HepG2 (cell line): ENCODE measurements around the gene HEXA. TPM values are rescaled to one million over a fixed set of nuclear protein-coding genes. Genes with fewer than 3 reads are reported as not detected.

ENCODE experiments used
- ATAC-seq: fragments of 200-7000 bp; cut with Tn5 transposase; 3 replicates; pipeline ENCODE4 v1.9.1; 2020; ENCODE audit warnings: mild to moderate bottlenecking, moderate library complexity
- BruUV-seq: library from RNA; stranded (reverse); fragments of 400-500 nt; replicated peaks from 2 replicates; lab custom pipeline; 2021; lab: Mats Ljungman, UMichigan
- CTCF ChIA-PET: fragments of 300-600 bp; formaldehyde crosslinking; extraction: SDS; loops from one replicate; lab custom pipeline; 2021; ENCODE audit warnings: low total read pairs, inconsistent platforms, low intra/inter-chr PET ratio; lab: Yijun Ruan, JAX
- POLR2A ChIA-PET: fragments of 350-600 bp; sonication (Branson Sonifier 250); formaldehyde crosslinking; loops from one replicate; lab custom pipeline; 2020; ENCODE audit warnings: antibody characterized with exemption, inconsistent platforms; lab: Yijun Ruan, JAX
- DNase-seq: peaks from one replicate; pipeline ENCODE4 v3.0.0-alpha.2; 2015; ENCODE audit warnings: low spot score
- FAIRE-seq: peaks from 3 replicates; lab custom pipeline; 2011; peaks lifted over from hg19 to GRCh38; lab: Jason Lieb, UNC
- H2AFZ ChIP-seq: one replicate; pipeline ENCODE4 v1.6.1; 2011; ENCODE audit warnings: low read length, inconsistent platforms
- H3K27ac ChIP-seq: fragments of 300-600 bp; 3 replicates; pipeline ENCODE4 v1.8.0; 2011; ENCODE audit warnings: mixed run types, mild to moderate bottlenecking, mixed read lengths, low read length, inconsistent platforms; ENCODE audit not compliant: insufficient read depth; ENCODE audit errors: extremely low read length
- H3K27me3 ChIP-seq, 2 experiments: fragments of 200-600 bp in 1 of 2; 2 replicates in 1 of 2; 3 replicates in 1 of 2; pipeline versions ENCODE4 v1.6.0 to v1.8.0; 2011; ENCODE audit warnings: low read length in 2 of 2, mild to moderate bottlenecking in 2 of 2, moderate library complexity in 2 of 2, inconsistent platforms in 1 of 2; ENCODE audit not compliant: insufficient read depth in 2 of 2, control insufficient read depth in 1 of 2
- H3K36me3 ChIP-seq, 2 experiments: fragments of 200-600 bp in 1 of 2; replicated peaks in 1 of 2; 2 replicates in 1 of 2; 3 replicates in 1 of 2; pipeline versions ENCODE4 v1.5.1 to v1.8.0; 2011; ENCODE audit warnings: low read length in 2 of 2, inconsistent platforms in 1 of 2; ENCODE audit not compliant: insufficient read depth in 2 of 2, control insufficient read depth in 1 of 2
- H3K4me1 ChIP-seq: 2 replicates; pipeline ENCODE4 v1.5.1; 2012; ENCODE audit warnings: low read length, inconsistent platforms; ENCODE audit not compliant: insufficient read depth
- H3K4me2 ChIP-seq: 2 replicates; pipeline ENCODE4 v1.6.0; 2011; ENCODE audit warnings: low read depth, low read length, inconsistent platforms
- H3K4me3 ChIP-seq, 3 experiments: fragments of 200-600 bp in 1 of 3; sonication (generic), shearing (Covaris generic) in 1 of 3; replicated peaks in 1 of 3; 2 replicates each; pipeline ENCODE4 v1.5.1; 2011 to 2016; ENCODE audit warnings: low read length in 3 of 3, inconsistent platforms in 2 of 3, low read depth in 2 of 3, mild to moderate bottlenecking in 2 of 3, control low read depth in 1 of 3, mixed read lengths in 1 of 3; ENCODE audit not compliant: insufficient read depth in 1 of 3
- H3K79me2 ChIP-seq: one replicate; pipeline ENCODE4 v1.6.1; 2011; ENCODE audit warnings: low read length, inconsistent platforms; ENCODE audit not compliant: insufficient read depth
- H3K9ac ChIP-seq: 2 replicates; pipeline ENCODE4 v1.6.0; 2011; ENCODE audit warnings: mild to moderate bottlenecking, low read depth, low read length, inconsistent platforms; ENCODE audit not compliant: insufficient read depth
- H3K9me3 ChIP-seq: 2 replicates; pipeline ENCODE4 v1.5.1; 2012; ENCODE audit warnings: mild to moderate bottlenecking, low read length
- H4K20me1 ChIP-seq: 2 replicates; pipeline ENCODE4 v1.6.0; 2011; ENCODE audit warnings: inconsistent platforms, mild to moderate bottlenecking, low read length, moderate library complexity; ENCODE audit not compliant: insufficient read depth
- HNRNPL ChIP-seq: fragments of 200-400 bp; formaldehyde crosslinking; IDR thresholded peaks from 2 replicates; pipeline ENCODE4 v1.6.1; 2017; ENCODE audit warnings: mild to moderate bottlenecking, low read depth, low read length
- KDM5B ChIP-seq: sonication (generic); formaldehyde crosslinking; IDR thresholded peaks from 2 replicates; pipeline ENCODE4 v1.4.0; 2020; ENCODE audit warnings: missing genetic modification reagents, mild to moderate bottlenecking, borderline replicate concordance
- NR2F6 ChIP-seq, 2 experiments: IDR thresholded peaks; 2 replicates each; pipeline ENCODE4 v1.6.1; 2016; ENCODE audit warnings: antibody characterized with exemption in 1 of 2, mild to moderate bottlenecking in 1 of 2
- REPIN1 ChIP-seq: sonication (generic); formaldehyde crosslinking; IDR thresholded peaks from 2 replicates; pipeline ENCODE4 v1.8.0; 2022; ENCODE audit warnings: missing genetic modification reagents, low read depth, mild to moderate bottlenecking, borderline replicate concordance
- U2AF1 ChIP-seq: fragments of 200-400 bp; formaldehyde crosslinking; optimal IDR thresholded peaks from 2 replicates; pipeline ENCODE3; 2017; ENCODE audit warnings: mild to moderate bottlenecking, low read depth, low read length
- ZBTB1 ChIP-seq: sonication (generic); formaldehyde crosslinking; IDR thresholded peaks from 2 replicates; pipeline ENCODE4 v1.4.0; 2020; ENCODE audit warnings: missing genetic modification reagents, borderline replicate concordance
- ZMYM4 ChIP-seq: sonication (generic); formaldehyde crosslinking; IDR thresholded peaks from 2 replicates; pipeline ENCODE4 v1.8.1; 2023; ENCODE audit warnings: mild to moderate bottlenecking, missing genetic modification reagents
- ZNF292 ChIP-seq: sonication (generic); formaldehyde crosslinking; IDR thresholded peaks from 2 replicates; pipeline ENCODE4 v1.8.1; 2022; ENCODE audit warnings: mild to moderate bottlenecking, low read depth, missing genetic modification reagents, borderline replicate concordance
- ZNF362 ChIP-seq: sonication (generic); formaldehyde crosslinking; IDR thresholded peaks from 2 replicates; pipeline ENCODE4 v1.4.0; 2020; ENCODE audit warnings: missing genetic modification reagents, mild to moderate bottlenecking, borderline replicate concordance
- ZNF451 ChIP-seq: sonication (generic); formaldehyde crosslinking; IDR thresholded peaks from 2 replicates; pipeline ENCODE4 v1.5.0; 2020; ENCODE audit warnings: mild to moderate bottlenecking, missing genetic modification reagents
- ZNF562 ChIP-seq: sonication (generic); formaldehyde crosslinking; IDR thresholded peaks from 2 replicates; pipeline ENCODE4 v1.8.0; 2022; ENCODE audit warnings: missing genetic modification reagents, borderline replicate concordance
- ZNF761 ChIP-seq: sonication (generic); formaldehyde crosslinking; conservative IDR thresholded peaks from 2 replicates; pipeline ENCODE4 v1.4.0; 2020; ENCODE audit warnings: mild to moderate bottlenecking, missing genetic modification reagents
- ZSCAN9 ChIP-seq: IDR thresholded peaks from 2 replicates; pipeline ENCODE4 v1.6.1; 2016; ENCODE audit warnings: borderline replicate concordance
- WGBS: methylation state at CpG from one replicate; pipeline ENCODE4 v1.1.6; 2017; ENCODE audit warnings: low lambda C conversion rate; 5-methylcytosine and 5-hydroxymethylcytosine counted together
- in situ Hi-C: cut with HindIII; loops from 2 replicates; pipeline ENCODE4 v1.10.0; 2017; ENCODE audit warnings: low pct_unique_long_range_greater_than_20kb; ENCODE audit not compliant: extremely low pct_ligation_motif_present
- intact Hi-C: fragments of 100-400 bp; cut with micrococcal nuclease; formaldehyde crosslinking; loops from one replicate; pipeline ENCODE4 v1.10.0; 2022; ENCODE audit not compliant: unreplicated experiment
- polyA plus RNA-seq, 8 experiments: library from polyadenylated mRNA; depleted of rRNA in 3 of 8; stranded (reverse) in 7 of 8; unstranded in 1 of 8; fragments of >200 nt; fragmentation: Illumina TruSeq in 4 of 8; extraction: Trizol in 4 of 8; gene quantifications; 2 replicates each; pipeline versions ENCODE4 v1.2.1 to v1.2.3, GENCODE V29; 2011 to 2016; ENCODE audit warnings: low read depth in 4 of 8, missing spikeins in 1 of 8, mixed read lengths in 1 of 8; ENCODE audit not compliant: insufficient read depth in 1 of 8
- total RNA-seq, 5 experiments: library from RNA; depleted of rRNA; stranded (reverse); fragments of >200 nt; fragmentation: Illumina TruSeq; extraction: Trizol; gene quantifications; 2 replicates each; pipeline ENCODE4 v1.2.3, GENCODE V29; 2016; ENCODE audit warnings: low read depth in 1 of 5

Gene HEXA
- total and polyA plus RNA-seq, 2 of the 13 experiments (the other 11 are each of a cell fraction or from before 2014, with no cell fraction given) = 106 to 219 TPM

- in situ Hi-C loops = no loop called here
- H3K27ac ChIP-seq = no peak overlapping the region
- H3K79me2 ChIP-seq = no peaks in the 10 kb centered on the region
- no TSS peak for BruUV-seq
- peaks cover 34 to 48% of the 10 kb centered on the region in 2 experiments for H3K36me3 ChIP-seq
- H3K4me3 ChIP-seq = no peak overlapping the region
- POLR2A ChIA-PET = no interaction called here
- H3K9me3 ChIP-seq = no peaks in the 10 kb centered on the region
- no peaks in the 10 kb centered on the region for H3K27me3 ChIP-seq
- no CpG with 5 or more reads among the region's 1 CpG for WGBS
- H3K4me2 ChIP-seq = no peak overlapping the region
- no peak for FAIRE-seq
- no peak overlapping the region for H3K9ac ChIP-seq
- TF ChIP-seq ZSCAN9 (CRISPR knock-in tag) (no peak), REPIN1 (CRISPR knock-in tag) (no peak), HNRNPL (no peak), ZMYM4 (CRISPR knock-in tag) (no peak), U2AF1 (no peak), NR2F6 (IDR thresholded peaks at IDR 0.05) (no peak), NR2F6 (CRISPR knock-in tag; IDR thresholded peaks at IDR 0.05) (no peak), ZNF451 (no peak), ZBTB1 (no peak), ZNF292 (CRISPR knock-in tag) (no peak), KDM5B (no peak), ZNF761 (no peak), ZNF562 (CRISPR knock-in tag) (no peak), ZNF362 (no peak)
- TF ChIP-seq, all 625 proteins: peak for 0
- CTCF ChIA-PET = no interaction called here
- no peaks in the 10 kb centered on the region for H4K20me1 ChIP-seq
- H2AFZ ChIP-seq = no peak overlapping the region
- no peak for ATAC-seq
- no peak for DNase-seq
- peaks cover 9% of the 10 kb centered on the region; the same call in 1 of the 2 replicates for H3K4me1 ChIP-seq
- intact Hi-C loops = loop anchor here (10.0 kb wide), 1 partner anchor 190 kb away; no protein-coding TSS in a partner anchor
Measured at GRCh38 chr15:72344602-72345001, 31.2 kb downstream of the HEXA start.
